Esophagus squamous epithelium (tissue), 4 donors: ENCODE measurements around the gene CREBBP.

Source experiments
- CTCF ChIP-seq, 6 experiments: fragments of 450-650 bp in 4 of 6; fragments of 200-600 bp in 2 of 6; sonication (generic) in 2 of 6; IDR thresholded peaks; one replicate each; pipeline ENCODE4 v1.5.1; 2016 to 2019; ENCODE audit warnings: antibody characterized with exemption in 6 of 6, mild to moderate bottlenecking in 4 of 6, moderate library complexity in 4 of 6
- POLR2A ChIP-seq, 4 donors: fragments of 450-650 bp; IDR thresholded peaks; one replicate each; pipeline ENCODE4 v1.6.1; 2017; ENCODE audit warnings: antibody characterized with exemption in 4 of 4, mild to moderate bottlenecking in 4 of 4, moderate library complexity in 3 of 4

GRCh38 chr16:3728424-3729160 is 151.9 kb downstream of the CREBBP start:
- no peak for TF ChIP-seq CTCF (IDR thresholded peaks at IDR 0.05)
- TF ChIP-seq POLR2A (IDR thresholded peaks at IDR 0.05) = no peak
